Fibroblast of skin of scalp (primary cell): ENCODE results near the gene ATP6V1G2.
"Not testable (repeated sequence)": the region's sequence is repeated elsewhere in the genome, so short reads cannot be mapped to it uniquely, and the experiment has no call there.

Source experiments
- DNase-seq: peaks from one replicate; pipeline ENCODE4 v3.0.0-alpha.2; 2013

The ATP6V1G2 gene

DNA sequence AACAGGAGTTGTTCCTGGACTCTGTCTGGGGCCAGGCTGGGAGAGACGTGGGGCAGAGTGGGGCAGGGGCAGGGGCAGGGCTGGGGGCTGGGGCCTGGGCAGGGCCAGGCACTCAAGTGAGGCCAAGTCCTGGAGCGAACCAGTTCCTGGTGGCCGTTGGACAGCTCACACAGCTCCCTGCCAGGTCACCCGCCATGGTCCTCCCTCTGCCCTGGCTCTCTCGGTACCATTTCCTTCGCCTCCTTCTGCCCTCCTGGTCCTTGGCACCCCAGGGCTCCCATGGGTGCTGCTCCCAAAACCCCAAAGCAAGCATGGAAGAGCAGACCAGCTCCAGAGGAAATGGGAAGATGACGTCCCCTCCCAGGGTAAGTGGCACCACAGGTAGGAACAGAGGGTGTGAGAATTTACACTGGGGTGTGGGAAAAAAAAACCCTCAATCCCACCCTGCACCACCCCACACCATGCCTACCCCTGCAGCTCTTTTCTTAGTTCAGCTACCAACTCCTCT lies 17.5 kb downstream of the ATP6V1G2 start, which contains the start of gene MCCD1:
Gene MCCD1 (plus strand): TSS at position 142 of the 508 bp plus-strand sequence. CDS start 53 bp downstream, at position 195.
- DNase-seq: no peak

- DNase-seq: no peak
These were observed 18.1 kb downstream of the ATP6V1G2 start for GRCh38 chr6:31528307-31528777.

GRCh38 chr6:31525932-31526591 lies 20.3 kb downstream of the ATP6V1G2 start:
- peak; percentile 33 for DNase-seq

DNA sequence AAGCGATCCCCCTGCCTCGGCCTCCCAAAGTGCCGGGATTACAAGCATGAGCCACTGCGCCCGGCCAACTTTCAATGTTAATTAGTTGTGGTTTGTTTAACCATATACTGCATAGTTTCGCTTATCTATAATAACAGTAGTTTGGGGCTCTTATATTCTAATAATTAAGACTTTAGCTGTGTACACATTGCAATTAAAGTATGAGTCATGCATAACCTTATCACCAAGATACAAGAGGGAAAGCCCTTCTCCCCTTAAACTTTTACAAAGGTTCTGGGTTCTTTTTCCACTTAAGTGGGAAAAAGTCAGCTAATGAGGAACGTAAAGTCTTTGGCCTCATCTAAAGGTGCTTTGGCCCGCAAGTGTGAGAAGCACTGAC lies 20.9 kb downstream of the ATP6V1G2 start:
- DNase-seq: no peak

GRCh38 chr6:31521835-31522234 lies 24.6 kb downstream of the ATP6V1G2 start:
- DNase-seq: no peak

DNA sequence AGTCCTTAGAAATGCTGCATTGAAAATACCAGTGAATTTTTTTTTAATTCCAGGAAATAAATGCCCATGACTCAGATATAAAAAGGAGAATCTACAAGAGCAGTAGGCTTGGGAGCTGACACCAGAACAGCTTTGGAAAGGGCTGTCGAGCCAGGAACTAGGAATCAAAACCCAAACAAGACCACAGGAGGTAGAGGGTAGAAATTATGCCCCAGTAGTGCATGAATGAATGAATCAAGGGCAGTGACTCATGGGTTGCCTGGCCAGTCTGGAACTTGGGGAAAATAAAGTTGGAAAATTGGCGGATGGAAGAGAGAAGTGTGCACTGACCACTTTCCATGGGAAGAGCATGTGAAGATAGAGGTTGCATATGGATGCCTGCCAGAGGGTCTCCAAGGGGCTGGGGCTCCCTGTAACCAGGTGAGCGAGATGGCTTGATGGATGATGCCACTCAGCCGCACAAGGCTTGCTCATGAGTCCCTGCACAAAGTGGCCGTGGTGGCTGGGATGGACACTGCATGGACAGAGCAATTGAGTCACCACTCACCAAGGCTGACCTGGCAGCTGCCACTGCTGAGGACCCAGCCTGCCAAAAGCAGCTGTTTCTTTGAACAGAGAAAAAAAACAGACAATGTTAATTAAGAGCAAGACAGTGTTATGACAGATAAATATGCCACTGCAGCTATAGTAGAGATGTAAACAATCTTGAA lies 32.8 kb downstream of the ATP6V1G2 start:
- no peak for DNase-seq

DNA sequence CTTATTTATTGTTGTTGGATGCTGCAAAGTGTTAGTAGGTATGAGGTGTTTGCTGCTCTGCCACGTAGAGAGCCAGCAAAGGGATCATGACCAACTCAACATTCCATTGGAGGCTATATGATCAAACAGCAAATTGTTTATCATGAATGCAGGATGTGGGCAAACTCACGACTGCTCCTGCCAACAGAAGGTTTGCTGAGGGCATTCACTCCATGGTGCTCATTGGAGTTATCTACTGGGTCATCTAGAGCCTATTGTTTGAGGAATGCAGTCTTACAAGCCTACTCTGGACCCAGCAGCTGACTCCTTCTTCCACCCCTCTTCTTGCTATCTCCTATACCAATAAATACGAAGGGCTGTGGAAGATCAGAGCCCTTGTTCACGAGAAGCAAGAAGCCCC lies 36.4 kb downstream of the ATP6V1G2 start:
- DNase-seq: no peak

DNA sequence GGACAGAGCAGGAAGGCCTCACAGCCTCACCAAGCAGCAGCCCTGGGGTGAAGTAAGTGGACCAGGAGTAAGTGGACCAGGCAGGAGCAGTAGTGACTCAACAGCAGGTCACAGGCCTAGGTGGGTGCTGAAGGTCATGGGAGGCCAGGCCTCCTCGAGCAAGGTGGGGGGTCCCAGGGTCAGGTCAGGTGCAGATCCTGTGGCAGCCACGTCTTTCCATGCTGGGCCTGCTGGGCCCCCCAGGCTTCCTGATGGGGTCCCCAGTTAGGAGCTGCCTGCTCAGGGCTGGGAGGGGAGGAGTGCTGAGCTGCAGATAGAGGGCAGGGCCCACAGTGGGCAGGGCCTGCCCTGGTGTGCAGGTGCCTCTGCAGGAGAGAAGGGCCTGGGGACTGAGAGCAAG lies 37.4 kb downstream of the ATP6V1G2 start:
- DNase-seq: not testable (repeated sequence)

DNA sequence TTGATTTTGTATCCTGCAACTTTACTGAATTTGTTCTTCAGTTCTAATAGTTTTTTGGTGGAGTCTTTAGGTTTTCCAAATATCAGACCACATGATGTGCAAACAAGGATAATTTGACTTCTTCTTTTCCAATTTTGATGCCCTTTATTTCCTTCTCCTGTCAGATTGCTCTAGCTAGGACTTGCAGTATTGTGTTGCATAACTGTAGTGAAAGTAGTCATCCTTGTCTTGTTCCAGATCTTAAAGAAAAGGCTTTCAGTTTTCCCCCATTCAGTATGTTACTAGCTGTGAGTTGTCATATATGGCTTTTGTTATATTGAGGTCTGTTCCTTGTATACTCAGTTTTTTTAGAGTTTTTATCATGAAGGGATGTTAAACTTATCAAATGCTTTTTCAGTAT lies 43.8 kb downstream of the ATP6V1G2 start:
- no peak for DNase-seq

DNA sequence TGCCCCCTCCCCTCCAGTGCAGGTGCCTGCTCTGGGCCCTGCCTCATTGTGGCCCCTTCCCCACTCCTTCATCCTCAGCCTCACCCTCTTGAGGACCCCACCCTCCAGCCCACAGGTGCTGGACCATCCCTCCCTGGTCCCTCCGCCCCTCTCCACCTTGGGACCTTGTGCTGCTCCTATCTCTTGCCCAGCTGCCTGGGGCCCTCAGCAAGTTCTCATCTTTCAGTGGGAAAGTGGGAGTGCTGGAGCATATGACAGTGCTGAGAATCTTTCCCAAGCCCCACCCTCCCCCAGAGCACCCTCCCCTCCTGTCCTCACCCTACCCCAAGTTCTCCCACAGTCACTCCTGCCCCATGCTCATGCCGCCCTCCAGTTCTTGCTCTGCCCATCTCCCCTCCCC lies 46.8 kb downstream of the ATP6V1G2 start:
- DNase-seq: not testable (repeated sequence)

GRCh38 chr6:31498748-31499147 lies 47.7 kb downstream of the ATP6V1G2 start:
- no peak for DNase-seq

- peak; percentile 61 for DNase-seq
These were observed 48.6 kb downstream of the ATP6V1G2 start, which contains the start of gene MICB for GRCh38 chr6:31497531-31498476. Gene MICB (plus strand): TSS chr6:31498145. CDS start chr6:31498194, 49 bp downstream.

GRCh38 chr6:31496826-31497225 lies 49.6 kb downstream of the ATP6V1G2 start:
- not testable (repeated sequence) for DNase-seq

DNA sequence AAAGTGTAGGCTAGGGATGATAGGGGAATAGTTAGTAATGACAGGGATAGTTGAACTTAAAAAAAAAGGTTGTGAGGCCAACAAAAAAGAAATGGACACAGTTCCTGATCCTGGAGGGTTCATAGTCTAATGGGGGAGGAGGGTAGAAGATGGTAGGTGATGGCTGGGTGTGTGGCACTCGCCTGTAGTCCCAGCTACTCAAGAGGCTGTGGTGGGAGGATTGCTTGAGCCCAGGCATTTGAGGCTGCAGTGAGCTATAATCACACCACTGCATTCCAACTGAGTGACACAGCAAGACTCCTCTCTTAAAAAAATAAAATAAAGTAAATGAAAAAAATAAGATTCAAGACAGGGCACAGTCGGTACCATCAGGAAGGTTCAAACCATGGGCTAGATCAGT lies 50.8 kb downstream of the ATP6V1G2 start:
- DNase-seq: peak; percentile 79
